Stimulated activated CD8-positive, alpha-beta memory T cell treated with anti-CD3 and anti-CD28 coated beads, Interleukin-12 subunit alpha, Interleukin-12 subunit beta, amount 100 ng/mL, for 1 hour (primary cell): Measurements from ENCODE around the gene PTPN12.
"Not testable (repeated sequence)": the region's sequence is repeated elsewhere in the genome, so short reads cannot be mapped to it uniquely, and the experiment has no call there.

ENCODE experiments used
- DNase-seq: peaks from one replicate; pipeline ENCODE4 v3.0.0-alpha.2; 2020; ENCODE audit warnings: low read depth

Gene PTPN12

GRCh38 chr7:77538281-77539212, 1.5 kb downstream of the PTPN12 start:
- DNase-seq: no peak

- DNase-seq: no peak
Observed at GRCh38 chr7:77540402-77540822, 3.3 kb downstream of the PTPN12 start.

- not testable (repeated sequence) for DNase-seq
Observed at GRCh38 chr7:77540993-77541392, 3.9 kb downstream of the PTPN12 start.

GRCh38 chr7:77542409-77542808, 5.3 kb downstream of the PTPN12 start:
- DNase-seq: no peak

- no peak for DNase-seq
Observed at GRCh38 chr7:77542895-77543294, 5.8 kb downstream of the PTPN12 start.

GRCh38 chr7:77543910-77544309, 6.8 kb downstream of the PTPN12 start:
- DNase-seq: no peak

GRCh38 chr7:77544518-77544917, 7.4 kb downstream of the PTPN12 start:
- no peak for DNase-seq

GRCh38 chr7:77548206-77548605, 11.1 kb downstream of the PTPN12 start:
- no peak for DNase-seq

- DNase-seq: no peak
Observed at GRCh38 chr7:77549106-77549870, 12.2 kb downstream of the PTPN12 start.

GRCh38 chr7:77550586-77550985, 13.5 kb downstream of the PTPN12 start:
- DNase-seq: no peak

- DNase-seq: no peak
Observed at GRCh38 chr7:77553123-77553522, 16.0 kb downstream of the PTPN12 start.

- DNase-seq: no peak
Observed at GRCh38 chr7:77558284-77558967, 21.3 kb downstream of the PTPN12 start.

- DNase-seq: no peak
Observed at GRCh38 chr7:77561352-77561751, 24.3 kb downstream of the PTPN12 start.

GRCh38 chr7:77563275-77563674, 26.2 kb downstream of the PTPN12 start:
- DNase-seq: no peak

GRCh38 chr7:77565917-77566316, 28.8 kb downstream of the PTPN12 start:
- DNase-seq: no peak

GRCh38 chr7:77566421-77566820, 29.3 kb downstream of the PTPN12 start:
- no peak for DNase-seq

- DNase-seq: no peak
Observed at GRCh38 chr7:77569514-77570232, 32.6 kb downstream of the PTPN12 start.

GRCh38 chr7:77570330-77571011, 33.4 kb downstream of the PTPN12 start:
- no peak for DNase-seq

GRCh38 chr7:77571801-77572200, 34.7 kb downstream of the PTPN12 start:
- no peak for DNase-seq

GRCh38 chr7:77575187-77575586, 38.1 kb downstream of the PTPN12 start:
- no peak for DNase-seq

GRCh38 chr7:77576856-77577255, 39.8 kb downstream of the PTPN12 start:
- DNase-seq: no peak
